DLD1 (cell line): Measurements from ENCODE around the gene MAPK6.
"Not testable (repeated sequence)": the region's sequence is repeated elsewhere in the genome, so short reads cannot be mapped to it uniquely, and the experiment has no call there.

Experiments used
- in situ Hi-C: cut with HindIII; loops from 2 replicates; pipeline ENCODE4 v1.10.0; 2017; ENCODE audit warnings: low sequenced_read_pairs

MAPK6 gene

DNA sequence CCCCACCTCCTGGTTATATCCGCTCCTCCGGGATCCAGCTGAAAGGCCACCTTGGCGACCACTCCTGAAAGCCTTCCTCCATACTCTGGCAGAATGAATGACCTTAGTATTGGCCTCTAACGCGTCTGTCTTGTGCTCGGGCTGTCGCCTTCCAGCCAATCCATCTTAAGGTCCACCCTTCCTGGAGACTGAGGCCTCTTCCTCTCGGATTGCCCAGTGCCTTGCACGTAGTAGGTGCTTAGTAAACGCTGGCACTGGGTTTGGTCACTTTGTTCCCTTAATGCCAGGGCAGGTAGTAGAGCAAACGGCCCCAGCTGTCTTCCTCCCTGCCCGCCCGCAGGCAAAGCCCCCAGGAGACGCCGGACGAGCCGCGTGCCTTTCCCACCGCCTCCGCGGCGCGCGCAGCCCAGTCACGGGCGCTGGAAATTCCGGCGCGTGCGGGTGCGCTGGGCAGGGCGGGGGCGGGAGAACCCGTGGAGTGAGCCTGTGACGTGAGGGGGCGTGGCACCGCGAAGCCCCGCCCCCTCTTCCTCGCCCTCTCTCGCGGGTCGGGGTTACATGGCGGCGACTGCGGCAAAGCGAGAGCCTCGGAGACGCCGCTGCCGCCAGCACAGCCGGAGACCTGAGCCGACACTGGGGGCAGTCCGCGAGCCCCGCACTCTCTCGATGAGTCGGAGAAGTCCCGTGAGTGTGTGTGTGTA is at the start of gene MAPK6:
Gene MAPK6, plus strand, starts transcription at position 527 of the 701 bp plus-strand sequence. CDS start 27,242 bp downstream, outside the sequence.
- in situ Hi-C loops: no loop called here

DNA sequence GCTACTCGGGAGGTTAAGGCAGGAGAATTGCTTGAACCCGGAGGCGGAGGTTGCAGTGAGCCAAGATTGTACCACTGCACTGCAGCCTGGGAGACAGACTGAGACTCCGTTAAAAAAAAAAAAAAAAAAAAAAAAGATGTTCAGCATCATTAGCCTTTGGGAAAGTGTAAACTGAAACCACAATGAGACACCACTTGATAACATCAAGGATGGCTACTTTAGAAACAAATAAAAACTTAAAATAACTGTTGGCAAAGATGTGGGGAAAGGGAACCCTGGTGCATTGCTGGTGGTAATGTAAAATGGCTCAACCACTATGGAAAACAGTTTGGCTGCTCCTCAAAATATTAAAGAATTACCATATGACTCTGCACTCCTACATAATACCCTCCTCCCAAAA is 49.3 kb upstream of the MAPK6 start:
- in situ Hi-C loops: no loop called here

DNA sequence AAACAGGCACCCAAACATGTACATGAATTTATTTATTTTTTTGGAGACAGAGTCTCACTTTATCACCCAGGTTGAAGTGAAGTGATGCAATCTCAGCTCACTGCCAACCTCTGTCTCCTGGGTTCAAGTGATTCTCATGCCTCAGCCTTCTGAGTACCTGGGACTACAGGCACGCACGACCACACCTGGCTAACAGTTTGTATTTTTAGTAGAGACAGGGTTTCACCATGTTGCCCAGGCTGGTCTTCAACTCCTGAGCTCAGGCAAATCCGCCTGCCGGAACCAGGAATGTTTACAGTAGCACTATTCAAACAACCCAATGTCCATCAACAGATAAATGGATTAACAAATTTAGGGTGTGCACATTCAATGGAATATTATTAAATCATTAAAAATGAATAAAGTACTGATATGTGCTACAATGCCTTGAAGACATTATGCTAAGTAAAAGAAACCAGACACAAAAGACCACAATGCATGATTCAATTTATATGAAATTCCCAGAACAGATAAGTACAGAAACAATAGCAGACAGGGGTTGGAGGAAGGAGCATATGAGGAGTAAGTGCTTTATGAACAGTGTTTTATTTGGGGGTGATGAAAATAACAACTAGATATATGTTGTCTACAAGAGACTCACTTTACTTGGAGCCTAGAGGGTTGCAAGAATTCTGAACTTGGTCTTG is 48.7 kb upstream of the MAPK6 start:
- in situ Hi-C loops: no loop called here

DNA sequence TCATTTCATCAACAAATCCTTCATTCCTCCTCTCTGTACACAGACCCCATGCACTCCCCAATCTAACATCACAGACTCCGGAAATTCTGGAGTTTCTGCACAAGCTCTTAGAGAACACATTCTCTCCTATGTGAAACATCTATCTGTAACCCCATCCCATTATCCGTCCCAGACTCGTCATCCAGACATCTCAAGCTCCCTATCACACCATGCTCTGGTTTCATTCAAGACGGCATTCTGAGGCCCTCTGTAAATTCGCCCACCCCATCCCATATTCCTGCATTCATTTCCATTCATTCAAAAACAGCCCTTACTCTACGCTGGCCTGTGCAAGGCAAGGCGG is 48.0 kb upstream of the MAPK6 start:
- in situ Hi-C loops: no loop called here

DNA sequence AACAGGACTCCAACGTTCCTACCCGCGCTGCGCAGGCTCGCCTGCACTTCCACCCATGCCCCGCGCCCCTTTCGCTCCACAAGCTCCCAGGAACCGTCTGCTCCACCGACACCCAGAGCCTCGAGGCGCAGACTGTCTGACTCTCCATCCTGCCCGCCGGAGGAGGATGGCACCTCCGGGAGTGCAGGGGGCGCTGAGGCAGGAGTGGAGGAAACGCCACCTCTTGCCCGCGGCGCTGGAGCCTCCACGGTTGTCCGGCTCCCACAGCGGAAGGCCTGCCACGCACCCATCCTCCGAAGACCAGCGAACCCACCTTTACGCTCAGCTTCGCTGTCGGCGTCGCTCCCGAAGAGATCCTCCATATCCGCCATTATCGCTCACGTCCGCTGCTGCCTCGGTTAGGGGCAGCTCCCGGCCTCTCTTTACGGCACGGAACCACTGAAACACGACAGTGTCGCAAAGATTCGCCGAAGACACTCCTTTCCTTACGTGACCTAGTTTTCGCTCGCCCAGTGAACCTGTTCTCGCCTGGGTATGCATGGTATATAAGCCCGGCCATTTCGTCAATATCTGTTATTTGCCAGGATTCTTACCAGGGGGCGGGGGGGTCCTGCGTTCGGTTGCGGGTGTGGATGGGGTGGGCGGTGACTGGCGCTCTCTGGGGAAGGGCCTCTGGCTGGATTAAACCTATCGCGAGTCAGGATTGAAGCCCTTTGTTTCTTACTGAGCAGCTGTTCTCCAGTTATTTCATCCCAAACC is 47.5 kb upstream of the MAPK6 start, which contains the start of gene LEO1:
Gene LEO1, minus strand, starts transcription at position 404 of the 759 bp plus-strand sequence. Its CDS starts 33 bp downstream, at position 371.
- in situ Hi-C loops: no loop called here

DNA sequence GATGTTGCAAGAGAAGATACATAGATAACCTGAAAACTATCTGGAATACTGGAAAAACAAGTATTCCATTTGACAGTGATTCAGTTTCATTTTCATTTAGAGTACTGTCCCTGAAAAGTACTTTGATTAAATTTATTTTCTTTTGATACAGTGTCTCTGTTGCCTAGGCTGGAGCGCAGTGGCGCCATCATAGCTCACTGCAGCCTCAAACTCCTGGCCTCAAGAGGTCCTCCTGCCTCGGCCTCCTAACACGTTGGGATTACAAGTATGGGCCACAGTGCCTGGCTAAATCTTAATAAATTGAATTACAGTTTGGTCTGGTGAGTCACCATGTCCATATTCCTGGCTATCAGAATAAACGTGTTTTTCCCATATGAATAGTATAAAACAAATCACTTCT is 45.8 kb upstream of the MAPK6 start:
- in situ Hi-C loops: no loop called here

DNA sequence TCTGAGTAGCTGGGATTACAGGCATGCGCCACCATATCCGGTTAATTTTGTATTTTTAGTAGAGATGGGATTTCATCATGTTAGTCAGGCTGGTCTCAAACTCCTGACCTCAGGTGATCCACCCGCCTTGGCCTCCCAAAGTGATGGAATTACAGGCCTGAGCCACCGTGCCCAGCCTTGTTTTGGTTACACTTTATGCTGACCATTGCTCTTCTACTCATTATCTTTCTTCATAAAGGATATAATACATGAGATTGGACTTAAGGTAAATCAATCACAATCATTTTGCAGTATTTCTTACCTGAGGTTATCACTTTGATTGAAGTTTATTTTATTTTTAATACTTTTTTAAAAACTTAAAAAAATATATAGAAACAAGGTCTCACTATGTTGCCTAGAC is 45.2 kb upstream of the MAPK6 start:
- in situ Hi-C loops: no loop called here

DNA sequence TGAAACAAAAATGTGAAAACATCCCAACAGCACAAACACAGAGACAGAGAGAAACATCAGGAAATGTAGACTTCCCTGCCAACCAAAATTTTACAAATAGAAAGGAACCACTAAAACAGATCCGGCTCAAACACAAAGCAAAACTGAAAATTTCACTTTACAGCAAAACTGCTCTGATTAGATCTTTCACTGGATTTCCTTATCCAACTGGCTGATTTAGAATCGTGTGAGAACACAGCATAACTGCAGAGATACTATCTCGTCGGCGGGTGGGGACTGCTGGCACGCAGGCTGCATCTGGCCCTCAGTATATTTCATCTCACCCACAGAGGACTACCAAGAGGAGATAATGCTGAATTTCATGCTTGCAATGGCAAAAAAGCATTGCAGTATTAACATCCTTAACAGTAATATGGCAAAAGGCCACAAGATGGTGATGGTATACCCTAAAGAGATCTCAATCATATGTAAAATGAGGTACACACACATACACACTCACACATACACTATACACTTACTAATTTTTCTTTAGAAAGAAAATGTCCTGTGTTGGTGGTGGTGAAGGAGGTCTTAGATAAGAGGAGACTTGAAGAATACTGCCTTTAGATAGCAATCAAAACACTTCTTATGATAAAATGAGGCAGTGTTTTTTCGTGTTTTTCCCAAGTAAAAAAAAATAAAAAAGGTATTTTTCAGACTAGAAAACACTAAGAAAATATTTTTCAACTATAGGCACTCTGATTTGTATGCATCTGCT is 36.8 kb upstream of the MAPK6 start:
- in situ Hi-C loops: no loop called here

DNA sequence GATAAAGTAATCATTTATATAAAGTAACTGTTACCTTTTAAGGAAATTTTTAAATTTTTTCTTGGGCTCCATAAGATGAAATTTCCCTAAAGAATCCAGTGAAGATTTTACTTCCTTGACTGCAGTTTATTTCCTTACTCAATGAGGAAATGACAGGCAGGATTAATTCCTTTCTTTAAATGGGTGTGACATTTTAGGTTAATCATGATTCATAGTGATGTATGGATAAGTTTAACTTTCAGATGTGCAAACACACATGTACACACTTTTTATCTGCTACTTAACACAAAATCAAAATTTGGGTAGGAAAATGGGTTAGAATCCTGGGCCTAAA is 36.3 kb upstream of the MAPK6 start:
- in situ Hi-C loops: no loop called here

DNA sequence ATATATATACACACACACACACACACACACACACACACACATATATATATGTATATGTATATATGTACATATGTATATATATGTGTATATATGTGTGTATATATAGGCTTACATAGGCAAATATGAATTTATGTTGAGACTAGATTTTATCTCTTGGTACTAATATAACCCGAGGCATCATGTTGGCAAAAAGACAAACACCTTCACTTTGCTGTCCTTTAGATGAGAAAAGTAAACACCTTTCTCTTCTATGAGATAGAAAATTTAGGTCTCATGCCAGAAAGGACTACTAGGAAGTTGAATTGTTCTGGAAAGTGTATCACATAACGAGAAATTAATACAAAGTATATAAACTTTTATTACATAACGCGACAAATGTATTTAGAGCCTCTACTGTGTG is 27.9 kb upstream of the MAPK6 start:
- in situ Hi-C loops: no loop called here

DNA sequence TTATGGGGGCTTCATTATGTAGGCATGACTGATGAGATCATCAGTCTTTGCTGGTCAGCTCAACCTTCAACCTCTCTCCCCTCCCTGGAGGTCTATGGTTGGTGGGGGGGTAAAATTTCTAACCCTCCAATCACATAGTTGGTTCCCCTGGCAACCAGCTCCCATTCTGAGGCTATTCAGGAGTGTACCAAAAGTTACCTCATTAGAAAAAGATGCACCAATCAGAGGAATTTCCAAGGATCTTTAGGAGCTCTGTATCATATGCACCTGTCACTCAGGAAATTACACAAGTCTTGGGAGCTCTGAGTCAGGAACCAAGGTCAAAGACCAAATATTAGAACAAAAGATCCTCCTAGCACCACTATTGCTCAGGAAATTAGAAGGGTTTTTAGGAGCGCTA is 26.1 kb upstream of the MAPK6 start:
- in situ Hi-C loops: no loop called here

DNA sequence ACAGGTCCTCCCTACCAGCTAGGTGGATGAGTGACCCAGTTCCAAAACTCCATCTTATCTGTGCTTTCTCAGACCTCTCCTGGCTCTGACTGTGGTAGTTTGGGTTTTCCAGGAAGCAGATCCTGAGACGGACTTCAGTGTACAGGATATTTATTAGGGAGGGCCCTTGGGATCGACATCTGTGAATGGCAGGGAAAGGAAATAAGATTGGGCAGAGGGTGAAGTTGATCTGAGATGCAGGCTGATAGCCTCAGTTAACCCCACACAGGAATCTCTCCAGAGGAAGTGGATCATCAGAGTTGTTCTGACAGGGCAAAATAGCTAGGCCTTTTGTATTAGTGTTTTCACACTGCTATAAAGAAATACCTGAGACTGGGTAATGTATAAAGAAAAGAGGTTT is 16.7 kb upstream of the MAPK6 start:
- in situ Hi-C loops: no loop called here

DNA sequence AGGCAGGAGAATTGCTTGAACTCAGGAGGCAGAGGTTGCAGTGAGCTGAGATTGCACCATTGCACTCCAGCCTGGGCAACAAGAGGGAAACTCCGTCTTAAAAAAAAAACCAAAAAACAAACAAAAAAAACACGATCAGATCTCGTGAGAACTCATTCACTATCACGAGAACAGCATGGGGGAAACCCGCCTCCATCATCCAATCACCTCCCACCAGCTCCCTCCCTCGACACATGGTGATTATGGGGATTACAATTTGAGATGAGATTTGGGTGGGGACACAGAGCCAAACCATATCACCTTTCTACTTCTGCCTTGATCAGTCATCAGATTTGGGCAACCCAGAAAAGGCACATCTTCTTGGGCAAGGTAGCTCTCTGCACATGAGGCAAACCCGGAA is 15.9 kb upstream of the MAPK6 start:
- in situ Hi-C loops: not testable (repeated sequence)

DNA sequence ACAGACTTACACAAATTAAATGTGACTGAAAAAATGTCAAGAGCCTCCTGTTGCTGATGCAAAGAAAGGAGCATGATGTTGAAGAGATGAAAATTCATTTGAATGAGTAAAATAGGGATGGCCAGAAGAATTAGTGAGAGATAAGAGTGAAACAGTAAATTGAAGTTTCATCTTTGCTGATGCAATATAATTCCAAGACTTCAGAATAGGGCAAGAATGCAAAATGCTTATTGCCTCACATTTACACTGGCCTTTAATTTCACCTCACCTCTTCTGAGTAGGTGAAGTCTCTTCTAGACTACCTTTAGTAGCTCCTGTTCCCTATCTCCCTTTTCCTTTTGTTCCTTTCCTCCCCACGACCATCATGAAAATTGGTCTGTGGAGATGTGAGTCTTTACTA is 15.3 kb upstream of the MAPK6 start:
- in situ Hi-C loops: no loop called here

DNA sequence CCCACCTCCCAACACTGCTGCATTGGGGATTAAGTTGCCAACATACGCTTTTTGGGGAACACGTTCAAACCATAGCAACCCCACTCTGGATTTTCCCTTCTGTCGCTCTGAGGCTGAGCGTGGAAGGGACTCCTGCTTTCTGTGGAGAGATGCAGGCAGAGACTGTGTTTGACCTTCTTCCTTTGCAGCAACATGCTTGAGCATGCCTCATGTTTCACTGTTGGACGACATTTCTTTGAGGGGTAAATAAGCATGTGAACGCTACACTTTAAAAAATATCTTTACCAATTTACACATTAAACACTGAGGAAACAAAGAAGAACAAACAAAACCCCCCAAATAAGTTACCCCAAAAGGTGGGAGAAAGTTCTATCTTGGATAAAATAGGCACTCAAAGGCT is 14.2 kb upstream of the MAPK6 start:
- in situ Hi-C loops: no loop called here

DNA sequence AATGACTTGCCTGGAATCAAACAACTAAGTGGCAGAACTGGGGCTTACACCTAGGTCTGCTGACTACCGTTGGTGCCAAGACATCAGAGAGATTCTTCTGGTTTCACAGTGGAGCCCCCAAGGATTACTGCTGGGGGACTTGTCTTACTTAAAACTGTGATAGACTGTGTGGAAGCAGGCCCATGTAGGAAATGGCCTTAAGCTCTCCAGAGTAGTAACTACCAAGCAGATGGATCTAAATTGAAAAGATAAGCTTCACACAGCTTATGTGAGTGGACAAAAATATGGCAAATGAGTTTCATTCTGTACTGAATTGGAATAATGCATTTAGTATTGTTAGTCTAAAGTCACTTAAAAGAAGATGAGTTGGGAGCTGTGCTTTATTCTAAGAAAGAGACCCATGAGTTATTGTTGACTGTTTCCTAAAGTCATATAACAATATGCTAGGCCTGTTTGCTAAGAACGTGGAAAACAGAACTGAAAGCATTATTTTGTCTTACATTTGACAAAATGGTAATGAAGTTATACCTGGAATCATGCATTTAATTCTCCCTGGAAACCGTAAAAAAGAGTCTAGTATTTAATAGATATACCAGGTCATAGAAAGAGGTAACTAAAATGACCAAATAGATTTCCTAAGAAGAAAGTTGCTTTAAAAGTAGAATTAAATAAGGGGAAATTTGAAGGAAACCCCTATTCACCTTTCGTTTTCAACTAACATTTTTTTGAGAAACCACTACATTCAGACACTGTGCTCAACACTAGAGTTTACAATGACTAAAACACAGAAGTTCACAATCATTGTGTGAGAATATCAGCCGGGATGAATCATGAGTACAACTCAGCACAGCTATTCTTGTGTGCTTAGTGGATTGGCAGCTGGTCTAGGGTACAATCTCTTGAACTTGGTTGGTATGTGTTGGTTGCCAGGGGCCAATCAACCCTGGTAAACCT is 13.0 kb upstream of the MAPK6 start:
- in situ Hi-C loops: no loop called here

DNA sequence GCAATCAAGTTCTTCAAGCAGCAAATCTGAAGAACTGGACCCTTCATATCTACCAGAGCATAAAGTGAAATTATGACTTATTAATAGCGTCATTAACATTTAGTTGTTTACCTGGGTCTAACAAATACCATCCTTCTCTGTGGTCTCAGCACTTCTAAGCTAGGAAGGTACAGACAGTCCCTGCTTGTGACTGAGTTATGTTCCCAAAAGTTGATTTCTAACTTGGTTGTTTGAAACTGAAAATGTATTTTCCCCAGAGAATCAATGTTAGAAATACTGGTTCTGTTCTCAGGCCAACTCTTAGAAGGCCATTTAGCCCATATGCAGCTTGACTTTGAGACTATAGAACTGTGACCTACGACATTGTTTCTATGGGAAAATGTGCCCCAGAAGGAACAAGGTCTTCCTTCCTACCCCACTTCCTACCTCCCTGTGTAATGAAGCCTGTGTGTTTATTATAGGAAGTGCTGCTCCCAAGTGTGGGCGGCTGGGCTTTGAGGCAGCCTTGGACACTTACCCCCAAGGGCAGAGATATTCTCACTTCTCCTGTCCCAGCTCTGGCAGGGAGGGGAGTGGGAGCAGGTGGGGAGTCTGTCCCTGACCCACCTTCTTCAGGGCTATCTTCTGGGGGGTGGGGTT is 12.2 kb upstream of the MAPK6 start:
- in situ Hi-C loops: no loop called here

DNA sequence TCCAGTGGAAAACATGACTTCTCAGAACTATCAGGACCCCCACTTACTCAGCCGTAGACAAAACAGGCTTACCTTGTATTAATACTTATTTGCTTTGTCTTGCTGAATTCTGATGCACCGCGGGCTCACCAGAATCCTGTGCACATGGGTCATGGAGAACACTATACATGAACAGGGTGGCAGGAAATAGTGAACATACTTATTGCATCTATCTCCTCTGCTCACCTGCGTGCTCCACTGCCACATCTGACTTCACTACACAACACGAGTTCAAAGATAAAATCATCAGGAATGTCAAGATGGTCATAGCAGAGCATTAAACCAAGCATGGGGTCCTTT is 10.7 kb upstream of the MAPK6 start:
- in situ Hi-C loops: no loop called here

DNA sequence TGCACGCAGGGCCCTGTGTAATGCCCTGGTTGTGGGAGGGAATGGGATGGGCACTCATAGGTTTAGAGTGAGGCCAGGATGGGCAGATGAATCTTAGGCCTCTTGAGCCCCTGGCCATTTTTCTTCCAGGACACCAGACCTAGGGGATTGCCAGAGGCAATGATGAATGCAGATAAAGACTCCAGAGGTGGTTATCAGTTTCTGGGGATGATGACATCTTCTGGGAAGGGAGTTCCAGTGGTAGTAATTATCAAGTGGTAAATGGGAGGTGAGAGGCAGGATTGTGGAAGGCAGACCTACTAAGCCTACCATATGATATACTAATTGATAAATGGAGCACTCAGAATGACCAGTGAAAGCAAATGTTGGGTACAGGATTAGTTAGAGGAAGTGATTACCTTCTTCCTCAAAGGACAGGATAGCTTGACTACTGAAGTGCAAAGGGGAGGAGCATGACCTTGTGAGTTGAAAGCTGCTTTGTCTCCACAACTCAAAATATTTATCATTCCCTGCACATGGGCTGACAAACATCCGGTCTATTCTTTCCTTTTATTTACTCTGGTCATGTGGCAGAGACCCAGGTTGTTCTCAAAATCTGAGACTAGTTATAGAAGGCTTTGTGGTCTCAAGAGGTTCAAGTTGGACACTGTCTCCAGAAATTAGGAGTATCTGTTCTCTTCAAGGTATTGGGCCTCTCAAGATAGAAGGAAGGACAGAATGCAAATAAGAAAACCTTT is 10.2 kb upstream of the MAPK6 start:
- in situ Hi-C loops: no loop called here
